ENCODE results near the gene CA5B. TPM values are rescaled to one million over a fixed set of nuclear protein-coding genes. Genes with fewer than 3 reads are reported as not detected.
"Not testable (repeated sequence)": the region's sequence is repeated elsewhere in the genome, so short reads cannot be mapped to it uniquely, and the experiment has no call there.

Gene CA5B
- polyA plus RNA-seq, 12 donors, result 3.2 to 9.6 (median 5.9) TPM; not detected in 2

- DNase-seq, result no peak
These were observed 9.6 kb downstream of the CA5B start for GRCh38 chrX:15747626-15748173.

GRCh38 chrX:15748841-15749240 lies 10.8 kb downstream of the CA5B start:
- DNase-seq, result no peak

- no peak for DNase-seq
These were observed 11.9 kb downstream of the CA5B start for GRCh38 chrX:15749642-15750610.

- DNase-seq, result no peak
These were observed 12.6 kb downstream of the CA5B start for GRCh38 chrX:15750611-15751154.

- no peak for DNase-seq
These were observed 13.2 kb downstream of the CA5B start for GRCh38 chrX:15751155-15751819.

GRCh38 chrX:15755091-15755490 lies 17.0 kb downstream of the CA5B start:
- no peak for DNase-seq

- no peak for DNase-seq
These were observed 20.1 kb downstream of the CA5B start for GRCh38 chrX:15758140-15758539.

- DNase-seq, result not testable (repeated sequence)
These were observed 21.8 kb downstream of the CA5B start for GRCh38 chrX:15759886-15760285.

GRCh38 chrX:15761564-15762191 lies 23.6 kb downstream of the CA5B start:
- DNase-seq, result no peak

GRCh38 chrX:15769300-15769954 lies 31.4 kb downstream of the CA5B start:
- DNase-seq, result no peak

GRCh38 chrX:15781961-15782699 lies 44.1 kb downstream of the CA5B start:
- no peak for DNase-seq

- DNase-seq, result no peak
These were observed 47.2 kb downstream of the CA5B start for GRCh38 chrX:15785176-15785750.

- DNase-seq, result no peak
These were observed 48.8 kb downstream of the CA5B start for GRCh38 chrX:15786915-15787314.

GRCh38 chrX:15789979-15790768 lies 52.1 kb downstream of the CA5B start, which contains the start of gene ZRSR2:
Gene ZRSR2 (plus strand): TSS chrX:15790484. CDS start chrX:15790496, 12 bp downstream.
- peak; percentile 83 for DNase-seq

- peak; percentile 28 for DNase-seq
These were observed 52.8 kb downstream of the CA5B start for GRCh38 chrX:15790769-15791290.

GRCh38 chrX:15797707-15798106 lies 59.6 kb downstream of the CA5B start:
- no peak for DNase-seq

GRCh38 chrX:15804563-15804962 lies 66.5 kb downstream of the CA5B start:
- no peak for DNase-seq

GRCh38 chrX:15808254-15808653 lies 70.2 kb downstream of the CA5B start:
- DNase-seq, result no peak

Measured in muscle of arm (tissue), 12 donors.